ENCODE measurements around the gene DENND4B. TPM values are rescaled to one million over a fixed set of nuclear protein-coding genes. Genes with fewer than 3 reads are reported as not detected.

Gene DENND4B
- total and polyA plus RNA-seq, 2 of the 4 experiments (the other 2 are of a cell fraction), result 1.8 to 25.2 TPM

- no peaks in the 10 kb centered on the region for H3K27me3 ChIP-seq (ENCODE audit: control insufficient read depth, insufficient read depth, low read length)
- no peak overlapping the region for H2BK15ac ChIP-seq (ENCODE audit: low read depth, low read length)
- ChIA-PET POLR2A (ENCODE audit: unreplicated experiment) (no interaction called here), CTCF (interaction anchor here (0.5 to 1.3 kb wide), 2 partner anchors 11 to 121 kb away, joined by 3 to 4 read pairs; no protein-coding TSS in a partner anchor)
- ATAC-seq (ENCODE audit: low read depth) (no peak), DNase-seq (no peak)
- no peak overlapping the region for H3K18ac ChIP-seq (ENCODE audit: low read depth, low read length)
- peak overlapping the region; percentile 41; the same call in 1 of the 2 replicates for H2AK5ac ChIP-seq (ENCODE audit: low read depth, low read length)
- TF ChIP-seq USF2 (IDR thresholded peaks at IDR 0.05; ENCODE audit: low read depth, low read length) (no peak), MAFK (IDR thresholded peaks at IDR 0.05; ENCODE audit: low read depth, low read length) (no peak), RAD21 (IDR thresholded peaks at IDR 0.05; ENCODE audit: low read length) (no peak), RCOR1 (IDR thresholded peaks at IDR 0.05; ENCODE audit: insufficient replicate concordance, low read length) (no peak), RFX5 (IDR thresholded peaks at IDR 0.05; ENCODE audit: low read depth, low read length) (no peak), MAZ (IDR thresholded peaks at IDR 0.05; ENCODE audit: borderline replicate concordance, low read depth, low read length) (no peak), MXI1 (IDR thresholded peaks at IDR 0.05; ENCODE audit: borderline replicate concordance, low read depth, low read length) (no peak), FOS (IDR thresholded peaks at IDR 0.05; ENCODE audit: low read depth, low read length) (no peak), BHLHE40 (IDR thresholded peaks at IDR 0.05; ENCODE audit: low read depth, low read length) (no peak), POLR2A (IDR thresholded peaks at IDR 0.05; ENCODE audit: low read depth, low read length) (no peak), CTCF (conservative IDR thresholded peaks at IDR 0.05; ENCODE audit: low read depth, low read length) (no peak), ELK1 (IDR thresholded peaks at IDR 0.05; ENCODE audit: borderline replicate concordance, low read depth, low read length) (no peak), SMC3 (IDR thresholded peaks at IDR 0.05; ENCODE audit: low read depth, low read length) (no peak)
- peak overlapping the region; percentile 62 for H3K14ac ChIP-seq (replicated peaks; ENCODE audit: low read depth, low read length)
- dilution Hi-C loops (cut with HindIII; ENCODE audit: low sequenced_read_pairs, unreplicated experiment) (loop anchor here (25.0 kb wide), 1 partner anchor 109 kb away; no protein-coding TSS in a partner anchor), intact Hi-C loops (cut with micrococcal nuclease) (loop anchor here (2.0 to 10.0 kb wide), 3 partner anchors 39 to 127 kb away; no protein-coding TSS in a partner anchor), in situ Hi-C loops (cut with MboI; ENCODE audit: low sequenced_read_pairs) (no loop called here)
- no peak overlapping the region for H2BK20ac ChIP-seq (ENCODE audit: low read depth, low read length)
- peak overlapping the region; percentile 94 for H2AK9ac ChIP-seq (replicated peaks; ENCODE audit: low read depth, low read length, poor library complexity)
- peaks cover 46% of the 10 kb centered on the region for H4K20me1 ChIP-seq (ENCODE audit: insufficient read depth, low read length)
- peak overlapping the region; percentile 64 for H3K9ac ChIP-seq (ENCODE audit: low read depth, low read length)
- H3K56ac ChIP-seq (ENCODE audit: extremely low read depth, insufficient read depth, low read length), result peak overlapping the region; percentile 72
- H3K27ac ChIP-seq (ENCODE audit: insufficient read depth, low read length), result peak overlapping the region; percentile 72
- no TSS peak for BruUV-seq (replicated peaks)
- peaks cover 11 to 57% of the 10 kb centered on the region in 2 experiments; a peak in 3 of 4 replicates for H3K79me1 ChIP-seq (ENCODE audit: low read depth in 1 of 2, low read length in 2 of 2)
- H4K91ac ChIP-seq (ENCODE audit: insufficient read depth, low read depth, low read length), result no peak overlapping the region
- H3K4ac ChIP-seq (ENCODE audit: low read depth, low read length), result peak overlapping the region; percentile 63
- 0 out of 2 replicates have a peak, but pooled peaks cover 9% of the 10 kb centered on the region for H3K9me1 ChIP-seq (ENCODE audit: insufficient read depth, low read length)
- peak overlapping the region; percentile 94 for H3K23ac ChIP-seq (ENCODE audit: low read depth, low read length)
- no peak overlapping the region for H4K8ac ChIP-seq (ENCODE audit: low read depth in 2 of 2, low read length in 2 of 2)
- H4K5ac ChIP-seq (ENCODE audit: low read depth, low read length), result no peak overlapping the region
- H3K4me3 ChIP-seq (ENCODE audit: insufficient read depth, low read depth, low read length), result peak overlapping the region; percentile 89
- peaks cover 11% of the 10 kb centered on the region for H3K4me1 ChIP-seq (ENCODE audit: control insufficient read depth, insufficient read depth, low read length)
- H3K36me3 ChIP-seq (ENCODE audit: control insufficient read depth, insufficient read depth, low read length), result no peaks in the 10 kb centered on the region
- no CpG with 5 or more reads among the region's 10 CpGs for WGBS, 2 experiments (ENCODE audit: extremely low coverage in 2 of 2, insufficient read length in 1 of 2)
- peak overlapping the region; percentile 82 for H3K4me2 ChIP-seq (ENCODE audit: low read depth, low read length)
- H3K9me3 ChIP-seq (ENCODE audit: control insufficient read depth, insufficient read depth, low read length), result no peaks in the 10 kb centered on the region
- peak overlapping the region; percentile 75 for H2AFZ ChIP-seq (replicated peaks; ENCODE audit: low read length, poor library complexity)
- H2BK5ac ChIP-seq (ENCODE audit: low read depth, low read length, poor library complexity, severe bottlenecking), result no peak overlapping the region
- H2BK120ac ChIP-seq (ENCODE audit: low read depth, low read length), result no peak overlapping the region
Measured at GRCh38 chr1:153921803-153922075, 24.8 kb downstream of the DENND4B start.
